ENCODE results near the gene MRPL21.

The MRPL21 gene

DNA sequence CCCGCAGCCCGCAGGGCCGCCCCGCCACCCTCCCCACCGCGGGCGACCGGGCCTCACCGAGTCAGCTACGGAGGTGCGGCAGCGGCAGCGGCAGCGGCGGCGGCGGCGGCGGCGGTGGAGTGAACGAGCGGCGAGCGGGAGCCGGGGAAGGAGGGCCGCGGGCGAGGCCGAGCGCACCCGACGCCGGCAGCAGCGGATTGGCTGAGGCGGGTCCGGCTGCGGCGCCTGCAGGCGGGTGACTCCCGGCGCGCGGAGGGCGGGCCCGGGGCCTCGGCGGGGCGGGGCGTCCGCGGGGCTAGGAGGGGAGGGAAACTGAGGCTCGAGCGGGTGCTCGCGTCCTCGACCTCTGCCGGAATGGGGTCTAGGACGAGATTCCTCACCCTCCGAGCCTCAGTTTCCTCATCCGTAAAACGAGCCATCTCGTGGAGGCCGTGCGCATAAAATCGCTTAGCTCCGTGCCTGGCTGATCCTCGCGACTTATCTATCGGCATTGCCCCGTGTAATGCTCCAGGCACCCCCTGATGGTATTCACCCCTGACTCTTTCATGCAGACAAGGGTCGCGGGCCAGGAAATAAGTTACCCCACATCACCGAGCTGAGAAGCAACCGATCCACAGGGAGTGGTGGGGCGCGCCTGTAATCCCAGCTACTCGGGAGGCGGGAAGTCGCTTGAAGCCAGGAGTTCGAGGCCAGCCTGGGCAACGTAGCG, 61.8 kb downstream of the MRPL21 start, which contains the start of gene CPT1A:
Gene CPT1A, minus strand, starts transcription at position 199 of the 709 bp plus-strand sequence. CDS start 26,442 bp downstream, outside the sequence.
- Histone ChIP-seq H3K27ac (ENCODE audit: low read length) (no peak within 1 kb of the TSS), H3K4me3 (ENCODE audit: low read length) (peak within 1 kb of the TSS; percentile 44; the same call in 1 of the 2 replicates), H3K27me3 (ENCODE audit: control insufficient read depth, insufficient read depth, low read length) (peaks cover 29% of the 10 kb centered on the region), H3K4me1 (ENCODE audit: control insufficient read depth, insufficient read depth, low read length) (peaks cover 3% of the 10 kb centered on the region; the same call in 1 of the 2 replicates), H3K9me3 (ENCODE audit: control insufficient read depth, insufficient read depth, low read length) (no peaks in the 10 kb centered on the region), H3K36me3 (ENCODE audit: control insufficient read depth, insufficient read depth, low read length) (no peaks in the 10 kb centered on the region)
- no peak for DNase-seq (ENCODE audit: low read depth, low spot score)
- no CpG with 5 or more reads among the region's 82 CpGs for WGBS (ENCODE audit: insufficient coverage, insufficient read length)
